Smooth muscle cell (in vitro differentiated cells): ENCODE measurements around the gene LIPM. TPM values are rescaled to one million over a fixed set of nuclear protein-coding genes. Genes with fewer than 3 reads are reported as not detected.

Source experiments
- DNase-seq: peaks from one replicate; lab custom pipeline; 2025; ENCODE audit not compliant: unreplicated experiment; lab: John Stamatoyannopoulos, UW
- H2AFZ ChIP-seq: fragments of 200-600 bp; sonication (generic); 2 replicates; pipeline ENCODE4 v1.6.0; 2016; ENCODE audit warnings: antibody characterized with exemption, low read depth, mild to moderate bottlenecking
- H3F3A ChIP-seq: fragments of 200-600 bp; sonication (generic); 2 replicates; pipeline ENCODE4 v1.6.0; 2017; ENCODE audit warnings: antibody characterized with exemption, low read depth
- H3K27ac ChIP-seq: fragments of 200-600 bp; sonication (generic); 2 replicates; pipeline ENCODE4 v1.5.1; 2016; ENCODE audit warnings: low read depth, mild to moderate bottlenecking
- H3K27me3 ChIP-seq: fragments of 200-600 bp; sonication (generic); 2 replicates; pipeline ENCODE4 v1.6.1; 2016; ENCODE audit warnings: low read depth, mild to moderate bottlenecking
- H3K36me3 ChIP-seq: fragments of 200-600 bp; sonication (generic); 2 replicates; pipeline ENCODE4 v1.5.1; 2016; ENCODE audit warnings: low read depth
- H3K4me1 ChIP-seq: fragments of 200-600 bp; sonication (generic); 2 replicates; pipeline ENCODE4 v1.5.1; 2016; ENCODE audit warnings: low read depth
- H3K4me2 ChIP-seq: fragments of 200-600 bp; sonication (generic); 2 replicates; pipeline ENCODE4 v1.6.0; 2016; ENCODE audit warnings: mild to moderate bottlenecking
- H3K4me3 ChIP-seq: fragments of 200-600 bp; sonication (generic); 2 replicates; pipeline ENCODE4 v1.5.1; 2016; ENCODE audit warnings: mild to moderate bottlenecking
- H3K79me2 ChIP-seq: fragments of 200-600 bp; sonication (generic); 2 replicates; pipeline ENCODE4 v1.6.0; 2016; ENCODE audit warnings: low read depth, mild to moderate bottlenecking
- H3K9ac ChIP-seq: fragments of 200-600 bp; sonication (generic); 2 replicates; pipeline ENCODE4 v1.6.0; 2016; ENCODE audit warnings: low read depth
- H3K9me3 ChIP-seq: fragments of 200-600 bp; sonication (generic); replicated peaks from 2 replicates; pipeline ENCODE4 v1.5.1; 2016; ENCODE audit warnings: low read depth
- H4K20me1 ChIP-seq: fragments of 200-600 bp; sonication (generic); 2 replicates; pipeline ENCODE4 v1.6.0; 2016; ENCODE audit warnings: low read depth
- WGBS: methylation state at CpG from one replicate; pipeline ENCODE4 v1.1.7; 2016; ENCODE audit warnings: low lambda C conversion rate; 5-methylcytosine and 5-hydroxymethylcytosine counted together
- polyA plus RNA-seq: library from polyadenylated mRNA; unstranded; fragments of >200 nt; fragmentation: Nextera tagmentation; extraction: Ambion mirVana; gene quantifications from 2 replicates; pipeline ENCODE4 v1.2.1, GENCODE V29; 2016
- total RNA-seq: library from RNA; depleted of rRNA; stranded (reverse); fragments of >200 nt; gene quantifications from 2 replicates; pipeline ENCODE4 v1.2.3, GENCODE V29; 2014
- TF ChIP-seq, protein P1 (sequence below): fragments of 200-600 bp; sonication (generic); IDR thresholded peaks from 2 replicates; pipeline ENCODE4 v1.5.1; 2017; ENCODE audit warnings: borderline replicate concordance, mild to moderate bottlenecking, antibody characterized with exemption; ENCODE audit not compliant: insufficient read depth, poor library complexity, severe bottlenecking

Gene LIPM
- total and polyA plus RNA-seq, 2 experiments from 2014 or later, result 0.67 TPM; not detected in 1

GRCh38 chr10:88783724-88784123 is 18.8 kb upstream of the LIPM start:
- no peak for DNase-seq
- H3K79me2 ChIP-seq, result no peaks in the 10 kb centered on the region
- H3K27me3 ChIP-seq, result peaks cover 19% of the 10 kb centered on the region
- peak overlapping the region; percentile 15 for H2AFZ ChIP-seq
- H3K4me2 ChIP-seq, result no peak overlapping the region
- H3K9me3 ChIP-seq, result no peaks in the 10 kb centered on the region
- no peaks in the 10 kb centered on the region for H3K36me3 ChIP-seq
- TF ChIP-seq, protein P1, sequence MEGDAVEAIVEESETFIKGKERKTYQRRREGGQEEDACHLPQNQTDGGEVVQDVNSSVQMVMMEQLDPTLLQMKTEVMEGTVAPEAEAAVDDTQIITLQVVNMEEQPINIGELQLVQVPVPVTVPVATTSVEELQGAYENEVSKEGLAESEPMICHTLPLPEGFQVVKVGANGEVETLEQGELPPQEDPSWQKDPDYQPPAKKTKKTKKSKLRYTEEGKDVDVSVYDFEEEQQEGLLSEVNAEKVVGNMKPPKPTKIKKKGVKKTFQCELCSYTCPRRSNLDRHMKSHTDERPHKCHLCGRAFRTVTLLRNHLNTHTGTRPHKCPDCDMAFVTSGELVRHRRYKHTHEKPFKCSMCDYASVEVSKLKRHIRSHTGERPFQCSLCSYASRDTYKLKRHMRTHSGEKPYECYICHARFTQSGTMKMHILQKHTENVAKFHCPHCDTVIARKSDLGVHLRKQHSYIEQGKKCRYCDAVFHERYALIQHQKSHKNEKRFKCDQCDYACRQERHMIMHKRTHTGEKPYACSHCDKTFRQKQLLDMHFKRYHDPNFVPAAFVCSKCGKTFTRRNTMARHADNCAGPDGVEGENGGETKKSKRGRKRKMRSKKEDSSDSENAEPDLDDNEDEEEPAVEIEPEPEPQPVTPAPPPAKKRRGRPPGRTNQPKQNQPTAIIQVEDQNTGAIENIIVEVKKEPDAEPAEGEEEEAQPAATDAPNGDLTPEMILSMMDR, result no peak
- H3K27ac ChIP-seq, result no peak overlapping the region
- no peak overlapping the region for H3K4me3 ChIP-seq
- H4K20me1 ChIP-seq, result no peaks in the 10 kb centered on the region
- 63% methylated on average over 3 of the region's 3 CpGs for WGBS
- H3K9ac ChIP-seq, result no peak overlapping the region
- H3F3A ChIP-seq, result no peaks in the 10 kb centered on the region
- H3K4me1 ChIP-seq, result no peaks in the 10 kb centered on the region

- WGBS, result 82% methylated on average over 10 of the region's 10 CpGs
- no peaks in the 10 kb centered on the region for H3K9me3 ChIP-seq
Measured at GRCh38 chr10:88786032-88786770, 16.3 kb upstream of the LIPM start.

DNA sequence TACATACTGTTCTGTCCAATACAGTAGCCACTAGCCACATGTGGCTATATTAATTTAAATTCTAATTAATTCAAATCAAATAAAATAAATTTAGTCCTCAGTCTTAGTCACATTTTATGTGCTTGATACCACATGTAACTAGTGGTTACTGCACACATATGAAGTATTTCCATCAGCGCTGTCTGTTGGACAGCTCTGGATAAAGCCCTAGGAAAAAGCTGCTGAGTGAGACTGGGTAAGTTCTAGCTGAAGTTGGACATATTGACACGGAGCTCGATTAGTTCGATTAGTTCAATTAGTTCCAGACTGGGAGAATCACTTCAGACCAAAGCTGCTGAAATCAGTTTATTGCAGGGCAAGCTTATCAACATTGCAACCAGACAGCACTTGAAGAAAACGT is 15.1 kb upstream of the LIPM start:
- H3K4me2 ChIP-seq, result no peak overlapping the region
- H3K4me1 ChIP-seq, result no peaks in the 10 kb centered on the region
- WGBS, result 78% methylated on average over 5 of the region's 5 CpGs

More at GRCh38 chr10:88786032-88786770, 16.3 kb upstream of the LIPM start:
- no peak for DNase-seq
- Histone ChIP-seq H2AFZ (no peak overlapping the region), H3K36me3 (no peaks in the 10 kb centered on the region), H3K27me3 (peaks cover 15% of the 10 kb centered on the region), H4K20me1 (no peaks in the 10 kb centered on the region), H3K4me3 (no peak overlapping the region), H3F3A (no peaks in the 10 kb centered on the region), H3K27ac (no peak overlapping the region), H3K79me2 (no peaks in the 10 kb centered on the region), H3K4me2 (no peak overlapping the region), H3K4me1 (no peaks in the 10 kb centered on the region), H3K9ac (no peak overlapping the region)
- TF ChIP-seq, protein P1, result no peak

More for the DNA sequence above, 15.1 kb upstream of the LIPM start:
- peaks cover 8% of the 10 kb centered on the region for H3K27me3 ChIP-seq
- DNase-seq, result no peak
- no peaks in the 10 kb centered on the region for H3K36me3 ChIP-seq
- H2AFZ ChIP-seq, result no peak overlapping the region
- H3F3A ChIP-seq, result no peaks in the 10 kb centered on the region
- no peaks in the 10 kb centered on the region for H3K9me3 ChIP-seq
- H3K9ac ChIP-seq, result no peak overlapping the region
- no peaks in the 10 kb centered on the region for H4K20me1 ChIP-seq
- H3K27ac ChIP-seq, result no peak overlapping the region
- H3K4me3 ChIP-seq, result no peak overlapping the region
- H3K79me2 ChIP-seq, result no peaks in the 10 kb centered on the region
- TF ChIP-seq, protein P1, result no peak
